Pons (tissue), 1 donor: ENCODE data around the gene ARFIP1.
A peak's percentile ranks its signal among the peaks of the same experiment; 100 is the strongest.
"Not testable (repeated sequence)": the region's sequence is repeated elsewhere in the genome, so short reads cannot be mapped to it uniquely, and the experiment has no call there.

Source experiments
- DNase-seq: peaks from one replicate; pipeline ENCODE4 v3.0.0-alpha.2; 2016; ENCODE audit warnings: low spot score

The ARFIP1 gene

DNA sequence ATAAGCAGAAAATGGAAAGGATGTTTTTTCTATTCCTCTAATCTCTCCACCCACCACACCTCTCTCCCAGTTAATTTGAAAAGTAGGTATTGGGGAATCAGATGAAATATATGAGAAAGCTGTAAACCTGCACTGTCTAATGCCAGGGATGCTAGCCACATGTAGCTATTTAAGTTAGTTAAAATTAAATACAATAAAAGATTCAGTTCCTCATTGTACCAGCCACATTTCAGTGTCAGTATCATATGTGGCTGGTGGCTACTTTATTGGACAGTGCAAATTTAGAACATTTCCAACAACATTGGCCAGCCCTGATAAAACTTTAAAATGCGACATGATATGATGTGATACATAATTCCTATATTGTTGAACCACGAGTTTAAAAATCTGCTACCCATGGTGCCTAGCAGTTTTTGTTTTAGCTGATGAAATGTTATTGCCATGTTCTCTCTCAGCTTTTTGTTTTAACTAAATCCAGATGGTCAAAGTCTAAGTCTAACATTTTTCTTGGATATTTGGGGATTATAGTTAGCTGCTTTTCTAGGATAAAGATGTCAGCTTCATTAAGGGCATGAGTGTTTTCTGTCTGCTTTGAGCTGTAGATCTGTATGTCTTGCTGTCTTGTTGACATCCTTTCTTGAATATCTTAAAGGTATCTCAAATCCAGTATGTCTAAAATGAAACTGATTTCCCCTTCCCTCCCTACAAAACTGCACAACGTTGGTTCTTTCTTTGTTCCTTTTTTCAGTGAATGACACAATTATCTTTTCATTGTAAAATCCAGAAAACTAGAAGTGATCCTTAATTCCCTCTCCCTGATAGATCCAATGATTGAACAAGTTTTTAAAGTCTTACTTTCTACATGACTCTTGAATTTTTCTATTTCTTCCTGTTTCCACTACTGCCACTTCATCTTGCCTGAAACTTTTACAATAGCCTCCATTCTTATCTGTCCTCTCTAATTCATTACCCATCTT, 6.2 kb downstream of the ARFIP1 start:
- peak; percentile 22 for DNase-seq

DNA sequence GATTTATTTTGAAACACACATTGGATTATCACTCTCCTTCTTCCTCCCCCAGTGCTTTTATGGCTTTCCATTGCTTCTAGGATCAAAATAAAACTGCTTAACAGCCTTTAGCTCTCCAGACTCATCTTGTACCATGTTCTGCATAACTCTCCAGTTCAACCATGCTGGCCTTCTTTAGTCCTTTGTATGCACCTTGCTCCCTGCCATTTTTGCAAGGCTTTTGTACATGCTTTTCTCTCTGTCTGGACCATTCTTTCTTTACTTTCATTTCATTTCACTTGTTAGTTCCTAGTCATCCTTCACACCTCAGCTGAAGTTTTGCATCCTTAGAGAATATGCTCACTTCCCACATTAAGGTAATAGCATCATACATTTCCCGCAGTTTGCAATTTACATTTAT, 6.9 kb downstream of the ARFIP1 start:
- no peak for DNase-seq

- DNase-seq: no peak
These were observed 16.1 kb downstream of the ARFIP1 start for GRCh38 chr4:152795891-152796290.

GRCh38 chr4:152803541-152803940, 23.8 kb downstream of the ARFIP1 start:
- no peak for DNase-seq

GRCh38 chr4:152805071-152805650, 25.4 kb downstream of the ARFIP1 start:
- no peak for DNase-seq

DNA sequence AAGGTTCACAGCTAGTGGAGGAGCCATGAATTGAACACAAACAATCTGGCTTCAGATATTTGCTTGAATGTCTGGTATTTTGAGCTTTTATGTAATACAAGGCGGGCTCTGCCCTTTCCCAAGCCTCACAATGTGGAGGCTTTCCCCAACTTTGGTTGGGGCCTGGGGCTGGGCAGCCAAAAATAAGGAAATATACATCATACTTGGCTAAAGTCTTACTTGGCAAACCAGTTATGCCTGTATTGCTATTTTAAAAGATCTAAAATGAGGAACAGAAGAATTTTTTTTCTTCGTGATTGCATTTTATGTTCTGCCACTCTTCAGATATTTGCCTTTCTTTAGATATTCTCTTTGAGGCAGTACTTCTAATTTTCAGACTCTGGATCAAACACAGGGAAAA, 26.1 kb downstream of the ARFIP1 start:
- no peak for DNase-seq

DNA sequence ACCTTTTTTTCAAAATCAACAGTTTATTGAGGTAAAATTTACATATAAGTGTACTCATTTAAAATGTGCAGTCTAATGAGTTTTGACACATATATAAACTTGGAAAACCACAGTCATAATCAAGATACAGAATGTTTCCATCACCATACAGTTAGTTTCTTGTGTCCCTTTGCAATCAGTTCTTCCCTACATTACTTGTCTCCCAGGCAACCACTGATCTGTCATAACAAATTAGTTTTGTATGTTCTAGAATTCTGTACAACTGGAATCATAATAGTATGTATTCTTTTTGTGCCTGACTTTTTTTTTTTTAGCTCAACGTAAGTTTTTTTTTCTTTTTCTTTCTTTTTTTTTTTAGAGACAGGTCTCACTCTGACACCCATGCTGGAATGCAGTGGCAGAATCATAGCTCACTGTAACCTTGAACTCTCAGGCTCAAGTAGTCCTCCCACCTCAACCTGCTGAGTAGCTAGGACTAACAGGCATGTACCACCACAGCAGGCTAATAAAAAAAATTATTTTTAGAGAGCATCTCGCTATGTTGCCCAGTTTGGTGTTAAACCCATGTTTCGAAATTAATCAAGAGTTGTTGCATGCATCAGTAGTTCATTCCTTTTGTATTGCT, 26.9 kb downstream of the ARFIP1 start:
- DNase-seq: no peak

GRCh38 chr4:152807294-152807829, 27.6 kb downstream of the ARFIP1 start:
- DNase-seq: no peak

- no peak for DNase-seq
These were observed 28.9 kb downstream of the ARFIP1 start for GRCh38 chr4:152808670-152809069.

DNA sequence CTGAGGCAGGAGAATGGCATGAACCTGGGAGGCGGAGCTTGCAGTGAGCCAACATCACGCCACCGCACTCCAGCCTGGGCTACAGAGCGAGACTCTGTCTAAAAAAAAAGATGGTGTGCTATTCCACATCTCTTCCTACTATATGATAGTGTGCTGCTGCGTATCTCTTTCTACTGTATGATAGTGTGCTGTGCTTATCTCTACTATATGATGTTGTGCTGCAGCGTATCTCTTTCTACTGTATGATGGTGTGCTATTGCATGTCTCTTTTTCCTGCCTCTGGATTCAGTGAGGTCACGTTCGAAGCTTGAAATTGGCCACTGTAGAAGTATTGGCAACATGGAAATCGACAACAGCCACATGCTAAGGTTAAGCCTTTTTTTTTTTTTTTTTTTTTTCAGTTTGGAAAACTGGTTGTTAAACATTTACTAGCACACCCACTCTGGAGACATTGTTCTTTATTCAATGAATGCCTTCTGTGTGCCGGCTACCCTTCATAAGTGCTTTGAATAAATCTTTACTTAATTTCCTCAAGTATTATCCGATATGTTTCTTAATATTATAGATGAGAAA, 31.0 kb downstream of the ARFIP1 start:
- DNase-seq: no peak

GRCh38 chr4:152815078-152815477, 35.3 kb downstream of the ARFIP1 start:
- DNase-seq: no peak

DNA sequence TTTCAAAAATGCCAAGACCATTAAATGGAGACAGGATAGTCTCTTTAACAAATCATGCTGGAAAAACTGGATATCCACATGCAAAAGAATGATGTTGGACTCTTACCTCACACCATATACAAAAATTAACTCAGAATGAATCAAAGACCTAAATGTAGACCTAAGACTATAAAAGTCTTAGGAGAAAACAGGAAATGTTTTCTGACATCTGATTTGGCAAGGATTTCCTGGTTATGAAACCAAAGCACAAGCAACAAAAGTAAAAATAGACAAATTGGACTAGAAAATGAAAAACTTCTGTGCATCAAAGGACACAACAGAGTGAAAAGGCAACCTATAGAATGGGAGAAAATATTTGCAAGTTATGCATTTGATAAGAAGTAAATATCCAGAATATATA, 37.6 kb downstream of the ARFIP1 start:
- no peak for DNase-seq

DNA sequence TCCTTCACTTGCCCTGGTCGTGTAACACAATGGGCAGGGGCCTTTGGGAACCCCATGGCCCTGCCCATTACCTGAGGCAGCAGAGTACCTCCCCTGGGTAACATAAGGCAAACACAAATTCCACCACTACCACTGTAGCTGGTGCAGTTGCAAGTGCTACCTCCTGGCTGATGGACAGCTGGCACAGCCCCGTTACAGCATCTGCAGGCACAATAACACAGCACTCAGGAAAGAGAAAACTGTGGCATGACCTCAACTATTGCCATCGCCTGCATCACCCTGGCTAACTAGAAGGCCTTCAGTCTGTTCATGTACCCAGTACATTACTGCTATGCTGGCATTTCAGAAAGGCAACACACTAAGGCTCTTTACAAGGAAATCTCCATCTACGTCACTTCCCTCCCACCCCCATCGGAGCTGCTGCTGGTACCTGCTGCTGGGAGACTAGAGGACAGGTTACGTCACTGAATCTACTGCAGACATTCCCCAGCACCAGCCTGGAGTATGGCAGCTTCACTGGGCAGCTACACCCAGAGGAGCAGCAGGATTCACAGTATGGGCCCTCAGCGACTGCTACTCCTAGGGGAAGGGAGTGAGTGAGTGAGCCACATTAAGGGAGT, 39.4 kb downstream of the ARFIP1 start:
- DNase-seq: no peak

DNA sequence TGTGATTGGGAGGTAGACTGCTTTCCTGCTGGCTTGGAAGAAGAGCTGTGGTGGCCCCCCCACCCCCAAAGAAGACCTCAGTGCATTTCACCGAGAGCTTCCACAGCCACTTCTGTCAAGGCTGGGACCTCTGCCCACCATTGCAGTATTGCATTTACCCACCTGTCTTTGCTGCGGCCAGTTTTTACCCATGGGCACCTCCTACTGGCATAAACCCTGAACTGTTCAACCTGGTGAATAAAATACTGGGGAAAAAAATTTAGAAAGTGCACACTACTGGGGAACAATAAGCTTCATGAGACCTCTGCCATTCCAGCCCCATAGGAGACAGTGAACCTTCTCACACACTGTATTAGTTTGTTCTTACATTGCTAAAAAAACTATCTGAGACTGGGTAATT, 40.3 kb downstream of the ARFIP1 start:
- DNase-seq: no peak

DNA sequence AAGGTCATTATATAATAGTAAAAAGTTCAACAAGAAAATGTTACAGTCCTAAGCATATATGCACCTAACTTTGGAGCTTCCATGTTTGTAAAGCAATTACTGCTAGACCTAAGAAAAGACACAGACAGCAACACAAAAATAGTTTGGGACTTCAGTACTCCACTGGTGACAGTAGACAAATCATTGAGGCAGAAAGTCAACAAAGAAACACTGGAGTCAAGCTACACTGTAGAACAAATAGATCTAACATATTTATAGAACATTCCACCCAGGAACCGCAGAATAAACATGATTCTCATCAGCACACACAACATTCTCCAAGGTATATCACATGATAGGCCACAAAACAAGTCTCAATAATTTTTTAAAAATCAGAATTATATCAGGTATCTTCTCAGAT, 42.6 kb downstream of the ARFIP1 start:
- no peak for DNase-seq

DNA sequence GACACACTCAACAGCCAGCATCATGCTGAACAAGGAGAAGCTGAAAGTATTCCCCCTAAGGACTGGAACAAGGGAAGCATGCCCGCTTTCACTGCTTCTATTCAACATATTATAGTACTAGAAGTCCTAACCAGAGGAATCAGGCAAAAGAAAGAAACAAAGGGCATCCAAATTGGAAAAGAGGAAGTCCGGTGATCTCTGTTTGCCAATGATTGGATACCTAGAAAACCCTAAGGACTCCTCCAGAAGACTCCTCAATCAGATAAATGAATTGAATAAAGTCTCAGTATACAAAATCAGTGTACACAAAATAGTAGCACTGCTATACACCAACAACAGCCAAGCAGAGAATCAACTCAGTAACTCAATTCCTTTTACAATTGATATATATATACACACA, 44.8 kb downstream of the ARFIP1 start:
- no peak for DNase-seq

DNA sequence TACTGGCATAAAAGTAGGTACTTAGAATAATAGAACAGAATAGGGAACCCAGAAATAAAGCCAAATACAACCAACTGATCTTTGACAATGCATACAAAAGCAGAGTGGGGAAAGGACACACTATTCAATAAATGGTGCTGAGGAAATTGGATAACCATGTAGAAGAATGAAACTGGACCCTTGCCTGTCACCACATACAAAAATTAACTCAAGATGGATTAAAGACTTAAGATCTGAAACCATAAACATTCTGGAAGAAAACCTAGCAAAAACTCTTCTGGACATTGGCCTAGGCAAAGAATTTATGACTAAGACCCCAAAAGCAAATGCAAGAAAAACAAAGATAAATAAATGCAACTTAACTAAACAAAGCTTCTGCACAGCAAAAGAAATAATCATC, 45.6 kb downstream of the ARFIP1 start:
- DNase-seq: no peak

DNA sequence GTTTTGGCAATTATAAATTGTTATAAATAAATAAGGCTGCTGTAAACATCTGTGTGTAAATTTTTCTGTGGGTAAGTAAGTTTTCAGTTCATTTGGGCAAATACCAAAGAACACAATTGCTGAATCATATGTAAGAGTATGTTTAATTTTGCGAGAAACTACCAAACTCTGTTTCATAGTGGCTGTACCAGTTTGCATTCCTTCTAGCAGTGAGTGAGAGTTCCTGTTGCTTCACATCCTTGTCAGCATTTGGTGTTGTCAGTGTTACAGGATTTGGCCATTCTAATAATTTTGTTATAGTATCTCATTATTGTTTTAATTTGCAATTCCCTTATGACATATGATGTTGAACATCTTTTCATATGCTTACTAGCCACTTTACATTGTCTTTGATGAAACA, 48.4 kb downstream of the ARFIP1 start:
- no peak for DNase-seq

DNA sequence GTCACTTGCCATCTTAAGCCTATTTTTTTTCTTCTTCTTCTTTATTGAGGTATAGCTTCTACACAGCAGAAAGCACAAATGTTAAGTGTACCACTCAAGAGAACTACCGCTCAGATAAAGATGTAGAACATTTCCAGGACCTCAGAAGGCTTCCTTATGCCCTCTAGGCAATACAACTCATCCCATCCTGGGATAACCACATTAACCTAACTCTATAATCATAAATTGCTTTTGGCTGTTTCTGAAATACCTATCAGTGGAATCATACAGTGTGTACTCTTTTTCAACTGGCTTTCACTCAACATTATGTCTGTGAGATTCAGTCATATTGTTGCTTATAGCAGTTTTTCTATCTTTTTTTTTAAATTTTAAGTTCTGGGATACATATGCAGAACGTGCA, 51.7 kb downstream of the ARFIP1 start:
- DNase-seq: no peak

- no peak for DNase-seq
These were observed 57.2 kb downstream of the ARFIP1 start for GRCh38 chr4:152836936-152837335.

GRCh38 chr4:152839729-152840128, 60.0 kb downstream of the ARFIP1 start:
- not testable (repeated sequence) for DNase-seq

- DNase-seq: no peak
These were observed 63.8 kb downstream of the ARFIP1 start for GRCh38 chr4:152843481-152844090.
